ENCODE results near the gene FAM222B. TPM values are rescaled to one million over a fixed set of nuclear protein-coding genes. Genes with fewer than 3 reads are reported as not detected.

FAM222B gene
- polyA plus RNA-seq, 1 experiment = 8.3 TPM

GRCh38 chr17:28729950-28730330, 112.7 kb downstream of the FAM222B start:
- no peak for DNase-seq (ENCODE audit: low read depth, low spot score)
- H3K9me3 ChIP-seq (ENCODE audit: control insufficient read depth, insufficient read depth, low read length) = no peaks in the 10 kb centered on the region; the same call in 1 of the 2 replicates
- no peak overlapping the region for H3K4me3 ChIP-seq (ENCODE audit: low read depth, low read length)
- no peak for TF ChIP-seq CTCF (IDR thresholded peaks at IDR 0.05; ENCODE audit: low read depth, low read length)
- ChIA-PET POLR2A (interaction anchor here (0.7 kb wide), 1 partner anchor 340 kb away, joined by 5 read pairs; no protein-coding TSS in a partner anchor), CTCF (interaction anchor here (0.6 kb wide), 1 partner anchor 338 kb away, joined by 3 read pairs; no protein-coding TSS in a partner anchor)
- H3K27me3 ChIP-seq (ENCODE audit: control insufficient read depth, insufficient read depth, low read length) = no peaks in the 10 kb centered on the region
- H3K27ac ChIP-seq (ENCODE audit: low read depth, low read length) = no peak overlapping the region

DNA sequence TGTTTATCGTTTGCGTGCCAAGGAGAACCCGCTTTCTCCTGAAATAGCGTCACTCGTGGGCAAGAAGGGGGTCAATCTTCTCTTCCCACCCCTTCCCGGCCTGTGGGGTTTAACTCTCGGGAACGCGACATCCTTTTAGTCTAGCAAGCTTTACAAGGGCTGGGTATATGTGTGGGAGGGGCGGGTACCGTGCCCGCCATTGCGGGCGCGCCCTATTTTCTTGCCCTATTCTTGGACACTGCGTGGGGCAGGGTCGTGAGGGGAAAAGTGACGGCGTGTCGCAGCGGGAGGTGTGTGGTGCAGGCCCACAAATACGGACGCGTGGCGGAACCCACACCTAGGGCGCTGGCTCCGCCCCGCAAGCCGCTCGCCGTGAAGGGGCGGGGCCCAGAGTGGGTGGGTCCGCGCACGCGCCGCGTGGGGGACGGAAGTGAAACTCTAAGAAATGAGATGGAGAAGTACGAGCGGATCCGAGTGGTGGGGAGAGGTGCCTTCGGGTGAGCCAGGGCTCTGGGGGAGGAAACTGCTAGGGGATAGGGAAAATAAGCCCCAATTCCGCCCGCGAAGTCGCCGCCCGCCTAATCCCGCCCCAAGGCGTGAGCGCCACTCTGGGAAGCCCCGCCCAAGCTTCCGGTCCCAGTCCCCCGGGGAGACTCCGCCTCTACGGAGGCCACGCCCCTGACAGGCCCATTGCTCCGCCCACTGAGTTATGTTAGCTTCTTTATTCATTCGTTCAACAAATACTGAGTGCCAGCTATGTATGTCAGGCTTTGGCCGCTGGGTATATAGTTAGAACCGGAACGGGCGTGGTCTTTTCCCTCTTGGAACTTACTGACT, 114.0 kb downstream of the FAM222B start, which contains the start of gene NEK8:
NEK8 (plus strand) TSS at position 425 of the 837 bp plus-strand sequence; CDS start at position 451, 26 bp downstream.
- H3K9me3 ChIP-seq (ENCODE audit: control insufficient read depth, insufficient read depth, low read length) = no peaks in the 10 kb centered on the region; the same call in 1 of the 2 replicates
- POLR2A ChIA-PET = interaction anchor here (0.6 to 4.8 kb wide), 10 partner anchors 9 to 225 kb away, joined by 3 to 93 read pairs (median 4); partner anchors contain the start of genes PHF12, RPL23A and TRAF4
- no peak for TF ChIP-seq CTCF (IDR thresholded peaks at IDR 0.05; ENCODE audit: low read depth, low read length)
- no peaks in the 10 kb centered on the region for H3K27me3 ChIP-seq (ENCODE audit: control insufficient read depth, insufficient read depth, low read length)
- CTCF ChIA-PET = interaction anchor here (2.0 to 4.9 kb wide), 7 partner anchors 19 to 389 kb away, joined by 10 to 193 read pairs (median 22); partner anchors contain the start of genes PHF12 and TRAF4
- DNase-seq (ENCODE audit: low read depth, low spot score) = peak; percentile 71
- H3K27ac ChIP-seq (ENCODE audit: low read depth, low read length) = peak within 1 kb of the TSS; percentile 90
- H3K4me3 ChIP-seq (ENCODE audit: low read depth, low read length) = peak within 1 kb of the TSS; percentile 92

DNA sequence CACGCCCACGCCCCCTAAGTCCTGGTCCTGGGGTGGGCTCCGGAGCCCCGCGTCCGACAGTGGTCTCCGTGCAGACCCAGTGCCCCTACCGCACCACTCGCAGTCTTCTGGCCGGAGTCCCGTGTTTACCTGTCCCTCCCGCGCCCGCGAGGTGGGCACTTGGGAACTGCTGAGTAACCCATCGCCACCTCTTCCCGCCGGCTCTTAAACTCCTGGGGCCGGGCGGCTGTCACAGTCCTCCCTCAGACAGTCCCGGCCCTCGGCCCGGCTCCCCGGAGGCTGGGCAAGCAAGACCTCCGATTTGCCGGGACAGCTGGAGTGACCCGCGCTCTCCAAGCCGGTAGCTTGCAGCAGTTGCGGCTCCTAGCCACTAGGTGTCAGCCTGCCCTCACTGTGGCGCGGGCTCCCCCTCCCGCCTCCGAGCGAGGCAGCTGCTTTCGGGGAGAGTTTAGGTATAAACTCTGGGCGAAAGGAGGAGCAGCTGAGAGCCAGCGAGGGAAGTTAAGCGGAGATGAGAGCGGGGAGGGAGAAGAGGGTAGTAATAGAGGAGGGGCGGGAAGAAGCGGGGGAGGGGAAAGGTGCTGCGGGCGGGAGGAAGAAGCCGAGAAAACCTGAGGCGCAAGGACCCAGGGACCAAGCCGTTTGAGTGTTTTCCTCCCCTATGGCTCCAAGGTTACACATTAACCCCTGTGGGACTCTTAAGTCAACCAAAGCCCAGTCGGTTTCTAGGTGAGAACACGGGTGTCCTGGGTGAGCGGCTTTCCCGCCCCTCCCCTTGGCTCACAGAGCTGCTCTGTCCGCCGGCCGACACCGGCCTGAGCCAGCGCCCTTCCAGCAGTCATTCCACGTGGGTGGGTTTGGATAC, 115.7 kb downstream of the FAM222B start:
- POLR2A ChIA-PET = interaction anchor here (0.7 to 4.8 kb wide), 12 partner anchors 7 to 227 kb away, joined by 3 to 93 read pairs (median 10); partner anchors contain the start of genes FAM222B, FLOT2, PHF12 and PROCA1
- peak overlapping the region; percentile 71 for H3K4me3 ChIP-seq (ENCODE audit: low read depth, low read length)
- H3K9me3 ChIP-seq (ENCODE audit: control insufficient read depth, insufficient read depth, low read length) = no peaks in the 10 kb centered on the region; the same call in 1 of the 2 replicates
- CTCF ChIA-PET = interaction anchor here (0.6 to 4.9 kb wide), 27 partner anchors 10 to 832 kb away, joined by 3 to 193 read pairs (median 6); partner anchors contain the start of genes DHRS13, PHF12, SDF2 and SUPT6H
- no peaks in the 10 kb centered on the region for H3K27me3 ChIP-seq (ENCODE audit: control insufficient read depth, insufficient read depth, low read length)
- H3K27ac ChIP-seq (ENCODE audit: low read depth, low read length) = peak overlapping the region; percentile 31
- peak; percentile 98 for TF ChIP-seq CTCF (IDR thresholded peaks at IDR 0.05; ENCODE audit: low read depth, low read length)
- DNase-seq (ENCODE audit: low read depth, low spot score) = peak; percentile 84

- DNase-seq (ENCODE audit: low read depth, low spot score) = no peak
- H3K9me3 ChIP-seq (ENCODE audit: control insufficient read depth, insufficient read depth, low read length) = no peaks in the 10 kb centered on the region; the same call in 1 of the 2 replicates
- TF ChIP-seq CTCF (IDR thresholded peaks at IDR 0.05; ENCODE audit: low read depth, low read length) = no peak
- H3K4me3 ChIP-seq (ENCODE audit: low read depth, low read length) = peak within 1 kb of the TSS; percentile 71
- peak within 1 kb of the TSS; percentile 77 for H3K27ac ChIP-seq (ENCODE audit: low read depth, low read length)
- H3K27me3 ChIP-seq (ENCODE audit: control insufficient read depth, insufficient read depth, low read length) = no peaks in the 10 kb centered on the region
- POLR2A ChIA-PET = interaction anchor here (1.0 to 4.8 kb wide), 10 partner anchors 15 to 227 kb away, joined by 3 to 93 read pairs (median 10); partner anchors contain the start of genes FLOT2, PHF12, PROCA1 and TRAF4
- CTCF ChIA-PET = interaction anchor here (1.0 to 4.9 kb wide), 20 partner anchors 16 to 391 kb away, joined by 3 to 193 read pairs (median 10); partner anchors contain the start of genes DHRS13, PHF12, SDF2 and SUPT6H
Observed at GRCh38 chr17:28726226-28726626, 116.4 kb downstream of the FAM222B start, which contains the start of gene TLCD1. Gene TLCD1, minus strand, starts transcription at chr17:28726233. Its CDS starts 136 bp downstream, at chr17:28726097.
